Neural cell (in vitro differentiated cells): ENCODE data around the gene SKIC8. TPM values are rescaled to one million over a fixed set of nuclear protein-coding genes. Genes with fewer than 3 reads are reported as not detected.

Experiments used
- H2AFZ ChIP-seq: fragments of 200-600, 300-800 bp; sonication (generic), shearing (Covaris generic); 2 replicates; pipeline ENCODE4 v1.6.0; 2014; ENCODE audit warnings: low read depth, mild to moderate bottlenecking, antibody characterized with exemption, low read length, moderate library complexity
- H3F3A ChIP-seq: fragments of 200-600 bp; shearing (Covaris generic); 2 replicates; pipeline ENCODE4 v1.6.1; 2016; ENCODE audit warnings: mild to moderate bottlenecking, moderate library complexity, mixed read lengths, antibody characterized with exemption, low read length; ENCODE audit not compliant: insufficient read depth, poor library complexity, severe bottlenecking
- H3K27ac ChIP-seq: fragments of 200-600, 300-800 bp; sonication (generic), shearing (Covaris generic); 2 replicates; pipeline ENCODE4 v1.5.1; 2014; ENCODE audit warnings: mild to moderate bottlenecking, low read length, moderate library complexity
- H3K27me3 ChIP-seq: fragments of 300-800, 200-600 bp; sonication (generic), shearing (Covaris generic); 2 replicates; pipeline ENCODE4 v1.6.0; 2014; ENCODE audit warnings: mild to moderate bottlenecking, low read depth, low read length, moderate library complexity; ENCODE audit not compliant: insufficient read depth
- H3K36me3 ChIP-seq: fragments of 300-800, 200-600 bp; sonication (generic), shearing (Covaris generic); 2 replicates; pipeline ENCODE4 v1.5.1; 2014; ENCODE audit warnings: mild to moderate bottlenecking, antibody characterized with exemption, low read length, moderate library complexity; ENCODE audit not compliant: insufficient read depth
- H3K4me2 ChIP-seq: fragments of 300-800, 200-600 bp; sonication (generic), shearing (Covaris generic); 2 replicates; pipeline ENCODE4 v1.6.0; 2014; ENCODE audit warnings: mild to moderate bottlenecking, low read length
- H3K4me3 ChIP-seq: fragments of 300-800, 200-600 bp; sonication (generic), shearing (Covaris generic); 2 replicates; pipeline ENCODE4 v1.5.1; 2014; ENCODE audit warnings: mild to moderate bottlenecking, low read length, moderate library complexity
- H3K79me2 ChIP-seq: fragments of 200-600 bp; shearing (Covaris generic); replicated peaks from 2 replicates; pipeline ENCODE4 v1.6.0; 2014; ENCODE audit warnings: mild to moderate bottlenecking, low read length, moderate library complexity; ENCODE audit not compliant: insufficient read depth
- H3K9ac ChIP-seq: fragments of 300-800, 200-600 bp; sonication (generic), shearing (Covaris generic); 2 replicates; pipeline ENCODE4 v1.6.1; 2016; ENCODE audit warnings: mild to moderate bottlenecking, low read length, mixed read lengths
- H3K9me2 ChIP-seq: fragments of 200-600 bp; shearing (Covaris generic); 2 replicates; pipeline ENCODE4 v1.6.1; 2016; ENCODE audit warnings: mild to moderate bottlenecking, low read length, mixed read lengths; ENCODE audit not compliant: insufficient read depth
- H3K9me3 ChIP-seq: fragments of 200-600, 300-800 bp; sonication (generic), shearing (Covaris generic); 2 replicates; pipeline ENCODE4 v1.6.1; 2016; ENCODE audit warnings: mild to moderate bottlenecking, mixed run types, low read length, moderate library complexity, mixed read lengths
- H4K20me1 ChIP-seq: fragments of 200-600 bp; shearing (Covaris generic); 2 replicates; pipeline ENCODE4 v1.6.1; 2016; ENCODE audit warnings: mild to moderate bottlenecking, mixed run types; ENCODE audit not compliant: insufficient read depth
- EP300 ChIP-seq: fragments of 450-650 bp; conservative IDR thresholded peaks from 2 replicates; pipeline ENCODE4 v1.6.1; 2014; ENCODE audit warnings: antibody characterized with exemption, mild to moderate bottlenecking, moderate library complexity; ENCODE audit not compliant: poor library complexity, severe bottlenecking
- EZH2 ChIP-seq: fragments of 200-600, 300-800 bp; shearing (Covaris generic), sonication (generic); IDR thresholded peaks from 2 replicates; pipeline ENCODE4 v1.6.1; 2014; ENCODE audit warnings: antibody characterized with exemption, low read length, borderline replicate concordance, mild to moderate bottlenecking; ENCODE audit not compliant: insufficient read depth, poor library complexity, severe bottlenecking
- MXI1 ChIP-seq: fragments of 450-650 bp; conservative IDR thresholded peaks from 2 replicates; pipeline ENCODE4 v1.6.1; 2014; ENCODE audit warnings: antibody characterized with exemption, mild to moderate bottlenecking; ENCODE audit not compliant: poor library complexity, severe bottlenecking
- POLR2AphosphoS5 ChIP-seq: IDR thresholded peaks from 2 replicates; pipeline ENCODE4 v1.6.1; 2012
- RAD21 ChIP-seq: fragments of 450-650 bp; conservative IDR thresholded peaks from 2 replicates; pipeline ENCODE4 v1.6.1; 2014; ENCODE audit warnings: antibody characterized with exemption, mild to moderate bottlenecking, moderate library complexity
- REST ChIP-seq: IDR thresholded peaks from 2 replicates; pipeline ENCODE4 v1.6.1; 2012; ENCODE audit warnings: borderline replicate concordance
- SMC3 ChIP-seq: fragments of 450-650 bp; conservative IDR thresholded peaks from 2 replicates; pipeline ENCODE4 v1.6.1; 2014; ENCODE audit warnings: antibody characterized with exemption, mild to moderate bottlenecking, moderate library complexity; ENCODE audit not compliant: poor library complexity
- TAF1 ChIP-seq: IDR thresholded peaks from 2 replicates; pipeline ENCODE4 v1.6.1; 2012; ENCODE audit warnings: low read depth
- polyA plus RNA-seq: library from polyadenylated mRNA; depleted of rRNA; stranded (reverse); fragments of >200 nt; gene quantifications from 2 replicates; pipeline ENCODE4 v1.2.3, GENCODE V29; 2014
- TF ChIP-seq, protein P1 (sequence below): fragments of 450-650 bp; IDR thresholded peaks from 2 replicates; pipeline ENCODE4 v1.5.1; 2014; ENCODE audit warnings: antibody characterized with exemption, mild to moderate bottlenecking, moderate library complexity; ENCODE audit not compliant: poor library complexity, severe bottlenecking

Gene SKIC8
- polyA plus RNA-seq, 1 donor from 2014 or later: 170 TPM

DNA sequence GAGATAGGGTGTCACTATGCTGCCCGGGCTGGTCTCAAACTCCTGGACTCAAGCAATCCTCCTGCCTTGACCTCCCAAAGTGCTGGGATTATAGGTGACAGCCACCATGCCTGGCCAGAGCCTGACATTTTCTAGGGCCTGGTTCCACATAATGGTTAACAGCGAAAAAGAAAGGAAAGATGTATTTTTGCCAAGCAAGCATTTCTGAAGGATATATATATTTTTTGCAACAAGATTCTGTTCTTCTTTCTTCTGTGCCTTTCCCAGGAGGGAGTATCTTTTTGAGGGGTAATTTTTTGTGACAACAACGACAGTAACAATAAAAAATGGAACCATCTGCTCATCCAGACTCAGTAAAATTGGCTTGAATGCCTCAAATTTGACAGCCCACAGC, 43.4 kb downstream of the SKIC8 start:
- Histone ChIP-seq H3K27me3 (no peaks in the 10 kb centered on the region), H2AFZ (no peak overlapping the region), H3K9ac (no peak overlapping the region), H3K36me3 (no peaks in the 10 kb centered on the region), H3K4me3 (no peak overlapping the region), H3K79me2 (no peaks in the 10 kb centered on the region), H3F3A (no peaks in the 10 kb centered on the region), H4K20me1 (no peaks in the 10 kb centered on the region), H3K9me3 (no peaks in the 10 kb centered on the region), H3K9me2 (no peaks in the 10 kb centered on the region), H3K4me2 (no peak overlapping the region), H3K27ac (no peak overlapping the region)
- TF ChIP-seq REST (no peak), EZH2 (no peak), SMC3 (no peak), MXI1 (no peak)
- TF ChIP-seq, protein P1, sequence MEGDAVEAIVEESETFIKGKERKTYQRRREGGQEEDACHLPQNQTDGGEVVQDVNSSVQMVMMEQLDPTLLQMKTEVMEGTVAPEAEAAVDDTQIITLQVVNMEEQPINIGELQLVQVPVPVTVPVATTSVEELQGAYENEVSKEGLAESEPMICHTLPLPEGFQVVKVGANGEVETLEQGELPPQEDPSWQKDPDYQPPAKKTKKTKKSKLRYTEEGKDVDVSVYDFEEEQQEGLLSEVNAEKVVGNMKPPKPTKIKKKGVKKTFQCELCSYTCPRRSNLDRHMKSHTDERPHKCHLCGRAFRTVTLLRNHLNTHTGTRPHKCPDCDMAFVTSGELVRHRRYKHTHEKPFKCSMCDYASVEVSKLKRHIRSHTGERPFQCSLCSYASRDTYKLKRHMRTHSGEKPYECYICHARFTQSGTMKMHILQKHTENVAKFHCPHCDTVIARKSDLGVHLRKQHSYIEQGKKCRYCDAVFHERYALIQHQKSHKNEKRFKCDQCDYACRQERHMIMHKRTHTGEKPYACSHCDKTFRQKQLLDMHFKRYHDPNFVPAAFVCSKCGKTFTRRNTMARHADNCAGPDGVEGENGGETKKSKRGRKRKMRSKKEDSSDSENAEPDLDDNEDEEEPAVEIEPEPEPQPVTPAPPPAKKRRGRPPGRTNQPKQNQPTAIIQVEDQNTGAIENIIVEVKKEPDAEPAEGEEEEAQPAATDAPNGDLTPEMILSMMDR: no peak

DNA sequence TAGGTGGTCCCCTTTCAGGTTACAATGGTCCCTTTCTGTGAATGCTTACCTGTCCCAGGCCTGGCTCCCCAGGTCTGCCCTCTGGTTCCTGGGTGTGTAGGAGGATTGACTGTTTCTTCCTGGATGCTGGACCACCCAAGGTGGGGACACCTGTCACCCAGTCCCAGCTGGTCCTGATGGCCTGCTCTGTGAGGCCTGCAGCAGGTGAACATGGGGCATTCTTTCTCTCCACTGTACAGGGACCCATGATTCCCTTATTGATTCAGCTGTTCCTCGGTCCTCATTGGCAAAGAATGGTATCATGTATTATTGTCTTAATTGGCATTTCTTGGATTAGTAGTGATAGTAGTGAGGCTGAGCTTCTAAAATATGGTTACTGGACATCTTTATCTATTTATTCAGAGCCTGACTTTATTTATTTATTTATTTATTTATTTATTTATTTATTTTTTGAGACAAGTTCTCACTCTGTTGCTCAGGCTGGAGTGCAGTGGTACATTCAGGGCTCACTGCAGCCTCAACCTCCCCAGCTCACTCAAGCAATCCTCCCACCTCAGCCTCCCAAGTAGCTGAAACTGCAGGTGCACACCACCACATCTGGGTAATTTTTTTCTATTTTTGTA, 43.9 kb downstream of the SKIC8 start:
- Histone ChIP-seq H3K9me3 (no peaks in the 10 kb centered on the region), H3K9ac (no peak overlapping the region), H2AFZ (no peak overlapping the region), H3F3A (no peaks in the 10 kb centered on the region), H3K27ac (no peak overlapping the region), H3K4me3 (no peak overlapping the region), H4K20me1 (no peaks in the 10 kb centered on the region), H3K36me3 (no peaks in the 10 kb centered on the region), H3K27me3 (no peaks in the 10 kb centered on the region), H3K79me2 (no peaks in the 10 kb centered on the region), H3K4me2 (no peak overlapping the region), H3K9me2 (no peaks in the 10 kb centered on the region)
- TF ChIP-seq MXI1 (no peak), RAD21 (no peak), POLR2AphosphoS5 (no peak), EZH2 (no peak), EP300 (no peak), TAF1 (no peak)
